COLO829 (cell line): ENCODE data around the gene ULK1.

Experiments
- DNase-seq: peaks from one replicate; pipeline ENCODE4 v3.0.0; 2012; ENCODE audit warnings: low spot score

ULK1 gene

GRCh38 chr12:131920157-131920508 lies 25.7 kb downstream of the ULK1 start:
- no peak for DNase-seq

- no peak for DNase-seq
Observed at GRCh38 chr12:131920902-131921840, 26.7 kb downstream of the ULK1 start.

GRCh38 chr12:131921866-131922769 lies 27.7 kb downstream of the ULK1 start:
- DNase-seq, result no peak

GRCh38 chr12:131922772-131923171 lies 28.4 kb downstream of the ULK1 start:
- DNase-seq, result no peak

DNA sequence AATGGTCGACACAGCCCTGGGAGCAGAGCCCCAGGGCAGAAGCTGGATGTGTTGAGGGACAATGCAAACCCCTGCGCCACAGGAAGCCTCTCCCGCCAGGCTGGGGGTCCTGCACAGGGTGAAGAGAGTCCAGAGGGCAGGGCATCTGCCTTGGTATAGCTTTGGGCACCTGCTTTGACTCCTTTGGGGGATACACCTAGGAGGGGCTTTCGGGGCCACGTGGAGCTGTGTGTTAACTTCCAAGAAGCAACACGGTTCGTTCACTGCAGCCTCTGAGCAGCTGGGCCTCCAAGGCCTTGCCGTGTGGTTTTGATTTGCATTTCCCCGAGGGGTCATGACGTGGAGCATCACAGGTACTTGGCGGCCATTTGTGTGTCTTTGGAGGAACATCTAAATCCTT lies 28.8 kb downstream of the ULK1 start:
- DNase-seq, result no peak

GRCh38 chr12:131927110-131928079 lies 33.0 kb downstream of the ULK1 start:
- DNase-seq, result no peak

- DNase-seq, result no peak
Observed at GRCh38 chr12:131928080-131928710, 33.8 kb downstream of the ULK1 start.

DNA sequence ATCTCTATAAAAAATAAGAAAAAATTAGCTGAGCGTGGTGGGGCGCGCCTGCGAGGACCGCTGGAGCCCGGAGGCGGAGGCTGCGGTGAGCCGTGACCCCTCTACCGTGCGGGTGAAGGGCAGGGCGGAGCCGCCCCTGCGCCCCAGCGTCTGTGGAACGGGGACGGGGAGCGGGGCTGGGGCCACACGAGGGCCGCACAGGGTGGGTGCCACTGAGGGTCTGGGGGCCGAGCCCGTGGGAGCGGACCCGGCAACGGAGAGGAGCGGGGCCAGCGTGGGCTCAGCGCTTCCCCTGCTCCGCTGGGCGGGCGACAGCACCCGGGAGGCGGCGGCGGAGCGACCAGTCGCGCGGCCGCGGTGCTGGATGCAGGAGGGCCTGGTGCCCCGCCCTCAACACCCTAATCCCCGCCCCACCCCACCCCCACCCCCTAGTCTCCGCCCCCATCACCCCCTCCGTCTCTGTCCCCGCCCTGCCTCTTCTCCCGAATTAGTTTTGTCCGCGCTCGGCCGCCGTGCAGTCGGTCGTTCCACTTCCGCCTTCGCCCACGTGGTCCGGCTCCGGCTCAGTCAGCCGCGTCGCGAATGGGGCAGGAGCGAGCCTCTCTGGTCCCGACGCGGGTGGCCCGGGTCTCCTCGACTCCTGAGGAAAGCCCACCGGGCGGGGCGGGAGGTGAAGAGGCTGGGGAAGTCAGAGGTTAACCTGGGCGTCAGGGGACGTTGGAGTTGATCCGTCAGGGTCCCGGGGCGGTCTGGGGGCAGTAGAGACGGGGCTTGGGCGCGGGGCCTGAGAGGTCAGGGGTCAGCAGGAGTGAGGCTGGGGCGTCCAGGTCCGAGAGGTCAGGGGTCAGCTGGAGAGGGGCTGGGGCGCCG lies 34.5 kb downstream of the ULK1 start, which contains the start of gene PUS1:
Gene PUS1 (plus strand): TSS at position 566 of the 870 bp plus-strand sequence. CDS start 447 bp downstream, outside the sequence.
- peak; percentile 95 for DNase-seq

DNA sequence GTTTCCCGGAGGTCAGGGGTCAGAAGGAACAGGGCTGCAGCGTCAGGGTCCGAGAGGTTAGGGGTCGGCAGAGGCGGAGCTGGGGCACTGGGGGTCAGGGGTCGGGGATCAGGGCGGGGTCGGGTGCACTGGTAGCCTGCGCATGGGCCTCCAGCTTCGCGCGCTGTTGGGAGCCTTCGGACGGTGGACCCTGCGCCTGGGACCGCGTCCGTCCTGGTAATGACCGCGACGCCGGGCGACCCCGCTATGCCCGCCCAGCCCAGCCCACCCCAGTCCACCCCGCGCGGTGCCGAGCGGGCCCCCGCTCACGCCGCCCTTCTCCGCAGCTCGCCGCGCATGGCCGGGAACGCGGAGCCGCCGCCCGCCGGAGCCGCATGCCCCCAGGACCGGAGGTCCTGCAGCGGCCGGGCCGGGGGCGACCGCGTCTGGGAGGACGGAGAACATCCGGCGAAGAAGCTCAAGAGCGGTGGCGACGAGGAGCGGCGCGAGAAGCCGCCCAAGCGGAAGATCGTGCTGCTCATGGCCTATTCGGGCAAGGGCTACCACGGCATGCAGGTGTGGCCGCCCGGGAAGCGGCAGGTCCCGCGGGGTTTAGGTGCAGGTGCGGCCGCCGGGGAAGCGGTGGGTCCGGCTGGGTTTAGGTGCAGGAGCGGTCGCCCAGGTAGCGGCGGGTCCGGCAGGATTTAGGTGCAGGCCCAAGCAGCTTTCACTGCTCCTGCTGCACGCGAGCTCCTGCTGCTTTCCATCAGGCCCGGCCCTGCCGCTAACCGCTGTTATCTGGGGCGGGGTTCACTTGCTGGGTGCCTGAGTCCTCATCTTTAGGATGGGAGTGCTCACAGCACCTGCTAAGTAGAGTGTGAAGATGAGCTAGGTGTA lies 35.4 kb downstream of the ULK1 start:
- DNase-seq, result no peak

GRCh38 chr12:131930510-131930909 lies 36.1 kb downstream of the ULK1 start:
- no peak for DNase-seq

DNA sequence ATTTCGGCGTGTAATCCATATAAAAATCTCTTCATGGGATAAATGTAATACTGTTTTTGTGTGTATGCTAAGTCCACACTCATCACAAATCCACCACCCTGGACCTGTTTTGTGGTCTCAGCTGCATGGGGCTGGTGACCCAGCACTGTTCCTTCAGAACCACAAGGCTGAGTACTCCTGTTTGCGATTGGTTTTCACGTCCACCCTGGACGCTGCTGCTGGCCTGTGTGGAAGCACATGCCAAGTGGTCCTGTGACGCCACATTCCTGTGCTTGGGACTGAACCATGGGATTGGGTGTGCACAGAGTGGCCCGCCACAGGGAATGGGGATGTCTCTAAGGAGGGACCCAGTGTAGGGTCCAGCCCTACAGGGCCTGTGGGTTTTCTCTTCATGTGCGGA lies 39.0 kb downstream of the ULK1 start:
- DNase-seq, result no peak

- DNase-seq, result no peak
Observed at GRCh38 chr12:131934535-131934934, 40.1 kb downstream of the ULK1 start.

DNA sequence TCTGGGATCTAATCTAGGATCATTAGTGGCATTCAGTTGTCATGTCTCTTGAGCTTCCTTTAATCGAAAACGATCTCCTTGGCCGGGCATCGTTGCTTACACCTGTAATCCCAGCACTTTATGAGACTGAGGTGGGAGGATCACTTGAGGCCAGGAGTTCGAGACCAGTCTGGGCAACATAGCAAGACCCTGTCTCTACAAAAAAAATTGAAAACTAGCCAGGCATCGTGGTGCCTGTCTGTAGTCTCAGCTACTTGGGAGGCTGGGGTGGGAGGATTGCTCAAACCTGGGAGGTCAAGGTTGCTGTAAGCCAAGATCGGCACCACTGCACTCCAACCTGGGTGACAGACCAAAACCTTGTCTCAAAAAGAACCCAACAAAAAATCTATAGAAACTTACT lies 43.7 kb downstream of the ULK1 start:
- DNase-seq, result no peak

DNA sequence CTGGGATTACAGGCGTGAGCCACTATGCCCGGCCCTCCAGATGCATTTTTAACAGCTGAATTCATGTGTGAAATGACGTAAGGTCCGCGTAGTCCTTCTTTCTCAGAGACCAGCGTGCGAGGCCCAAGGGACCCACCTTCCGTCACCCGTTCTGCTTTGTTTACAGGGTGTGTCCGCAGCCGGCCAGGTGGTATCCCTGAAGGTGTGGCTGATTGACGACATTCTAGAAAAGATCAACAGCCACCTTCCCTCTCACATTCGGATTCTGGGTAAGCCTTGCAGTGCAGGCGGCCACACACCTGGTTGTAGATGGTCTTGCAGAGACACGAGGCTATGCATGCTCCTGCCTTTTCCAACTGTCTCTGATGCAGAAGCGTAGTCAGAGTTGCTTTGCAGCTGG lies 44.6 kb downstream of the ULK1 start:
- no peak for DNase-seq

DNA sequence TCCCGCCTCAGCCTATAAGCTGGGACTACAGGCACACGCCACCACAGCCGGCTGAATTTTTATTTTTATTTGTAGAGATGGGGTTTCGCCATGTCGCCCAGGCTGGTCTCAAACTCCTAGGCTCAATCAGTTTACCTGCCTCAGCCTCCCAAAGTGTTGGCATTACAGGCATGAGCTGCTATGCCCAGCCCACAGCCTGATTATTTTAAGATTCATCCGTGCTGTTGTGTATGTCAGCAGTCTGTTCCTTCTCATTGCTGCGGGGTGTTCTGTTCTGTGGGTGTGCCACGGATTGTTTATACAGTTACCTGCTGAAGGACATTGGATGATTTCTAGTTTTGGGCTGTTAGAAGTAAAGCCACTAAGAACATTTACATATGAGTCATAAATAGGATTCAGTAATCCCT lies 45.7 kb downstream of the ULK1 start:
- no peak for DNase-seq

DNA sequence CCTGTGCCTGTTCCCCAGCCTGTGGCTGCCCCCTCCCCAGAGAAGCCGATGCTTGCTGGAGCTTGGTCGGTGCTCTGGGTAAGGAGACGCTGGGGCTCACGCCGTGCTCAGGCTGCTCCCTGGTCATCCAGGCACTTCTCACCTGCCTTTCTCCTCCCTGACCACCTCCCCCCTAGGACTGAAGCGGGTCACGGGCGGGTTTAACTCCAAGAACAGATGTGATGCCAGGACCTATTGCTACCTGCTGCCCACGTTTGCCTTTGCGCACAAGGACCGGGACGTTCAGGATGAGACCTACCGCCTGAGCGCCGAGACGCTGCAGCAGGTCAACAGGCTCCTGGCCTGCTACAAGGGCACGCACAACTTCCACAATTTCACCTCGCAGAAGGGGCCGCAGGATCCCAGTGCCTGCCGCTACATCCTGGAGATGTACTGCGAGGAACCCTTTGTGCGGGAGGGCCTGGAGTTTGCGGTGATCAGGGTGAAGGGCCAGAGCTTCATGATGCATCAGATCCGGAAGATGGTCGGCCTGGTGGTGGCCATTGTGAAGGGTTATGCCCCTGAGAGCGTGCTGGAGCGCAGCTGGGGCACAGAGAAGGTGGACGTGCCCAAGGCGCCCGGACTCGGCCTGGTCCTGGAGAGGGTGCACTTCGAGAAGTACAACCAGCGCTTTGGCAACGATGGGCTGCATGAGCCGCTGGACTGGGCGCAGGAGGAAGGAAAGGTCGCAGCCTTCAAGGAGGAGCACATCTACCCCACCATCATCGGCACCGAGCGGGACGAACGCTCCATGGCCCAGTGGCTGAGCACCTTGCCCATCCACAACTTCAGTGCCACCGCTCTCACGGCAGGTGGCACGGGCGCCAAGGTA lies 46.9 kb downstream of the ULK1 start:
- no peak for DNase-seq

DNA sequence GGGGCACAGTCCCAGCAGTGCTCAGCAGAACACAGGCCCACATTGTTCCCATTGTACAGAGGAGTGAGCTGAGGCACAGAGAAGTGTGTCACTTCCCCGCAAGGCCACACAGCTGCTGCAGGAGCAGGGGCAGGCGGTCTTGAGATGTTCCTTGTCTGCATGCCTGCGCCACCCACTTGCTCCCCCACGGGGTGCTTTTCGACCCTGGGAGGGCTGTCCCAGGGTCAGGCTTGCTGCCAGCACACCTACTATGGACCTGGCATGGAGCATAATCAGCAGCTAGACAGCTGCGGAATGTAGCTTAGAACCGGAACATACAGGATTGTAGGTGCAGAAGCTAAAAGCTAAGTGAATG lies 47.5 kb downstream of the ULK1 start:
- DNase-seq, result no peak

GRCh38 chr12:131942671-131943070 lies 48.2 kb downstream of the ULK1 start:
- DNase-seq, result no peak
